ENCODE results near the gene SCRG1.

DNA sequence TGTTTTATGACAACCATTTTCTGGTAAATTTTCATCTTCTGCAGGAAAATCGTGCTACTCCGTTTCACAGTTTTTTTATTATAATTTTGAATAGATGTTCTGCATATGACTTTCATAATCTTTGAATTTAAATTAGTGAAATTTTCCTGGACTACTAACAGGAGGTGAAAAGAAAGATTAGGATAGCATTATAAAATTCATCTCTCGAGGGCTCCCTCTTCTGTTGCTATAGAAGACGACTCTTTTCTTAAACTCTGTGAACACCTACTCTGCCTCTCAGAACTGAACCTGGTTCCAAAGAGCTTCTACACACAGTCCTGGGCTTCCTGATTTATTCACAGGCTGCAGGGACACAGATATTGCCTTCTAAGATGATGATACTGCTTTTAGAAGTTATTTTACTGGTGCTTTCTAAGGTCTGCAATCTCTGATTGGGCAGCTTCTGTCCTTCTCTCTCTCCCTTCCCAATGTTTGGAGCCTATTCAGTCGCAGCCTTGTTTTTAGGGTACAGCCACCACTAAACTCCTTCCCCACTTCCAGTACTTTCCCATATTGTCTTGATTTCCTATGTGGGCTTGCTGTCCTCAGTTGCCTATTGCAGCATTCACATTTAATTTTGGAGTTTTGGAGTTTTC, 38.2 kb downstream of the SCRG1 start:
- TF ChIP-seq, protein P1, sequence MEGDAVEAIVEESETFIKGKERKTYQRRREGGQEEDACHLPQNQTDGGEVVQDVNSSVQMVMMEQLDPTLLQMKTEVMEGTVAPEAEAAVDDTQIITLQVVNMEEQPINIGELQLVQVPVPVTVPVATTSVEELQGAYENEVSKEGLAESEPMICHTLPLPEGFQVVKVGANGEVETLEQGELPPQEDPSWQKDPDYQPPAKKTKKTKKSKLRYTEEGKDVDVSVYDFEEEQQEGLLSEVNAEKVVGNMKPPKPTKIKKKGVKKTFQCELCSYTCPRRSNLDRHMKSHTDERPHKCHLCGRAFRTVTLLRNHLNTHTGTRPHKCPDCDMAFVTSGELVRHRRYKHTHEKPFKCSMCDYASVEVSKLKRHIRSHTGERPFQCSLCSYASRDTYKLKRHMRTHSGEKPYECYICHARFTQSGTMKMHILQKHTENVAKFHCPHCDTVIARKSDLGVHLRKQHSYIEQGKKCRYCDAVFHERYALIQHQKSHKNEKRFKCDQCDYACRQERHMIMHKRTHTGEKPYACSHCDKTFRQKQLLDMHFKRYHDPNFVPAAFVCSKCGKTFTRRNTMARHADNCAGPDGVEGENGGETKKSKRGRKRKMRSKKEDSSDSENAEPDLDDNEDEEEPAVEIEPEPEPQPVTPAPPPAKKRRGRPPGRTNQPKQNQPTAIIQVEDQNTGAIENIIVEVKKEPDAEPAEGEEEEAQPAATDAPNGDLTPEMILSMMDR (IDR thresholded peaks at IDR 0.05) = no peak
- no peak for TF ChIP-seq EZH2 (IDR thresholded peaks at IDR 0.05; ENCODE audit: borderline replicate concordance, insufficient read depth, low read depth, low read length, poor library complexity, severe bottlenecking)
